SU-DHL-6 (cell line): Measurements from ENCODE around the gene DOCK10.

ENCODE experiments used
- H2AFZ ChIP-seq: fragments of 200-600 bp; sonication (generic); 2 replicates; pipeline ENCODE4 v1.6.1; 2014; ENCODE audit warnings: low read depth, mild to moderate bottlenecking, moderate library complexity, mixed read lengths, antibody characterized with exemption, low read length; ENCODE audit not compliant: severe bottlenecking
- H3F3A ChIP-seq: fragments of 200-600 bp; shearing (Covaris generic); 2 replicates; pipeline ENCODE4 v1.6.0; 2016; ENCODE audit warnings: antibody characterized with exemption, mild to moderate bottlenecking; ENCODE audit not compliant: insufficient read depth
- H3K27ac ChIP-seq: fragments of 200-600 bp; sonication (generic); 2 replicates; pipeline ENCODE4 v1.5.1; 2016; ENCODE audit warnings: low read depth, mild to moderate bottlenecking, low read length, moderate library complexity, mixed read lengths
- H3K27me3 ChIP-seq: fragments of 200-600 bp; sonication (generic), shearing (Covaris generic); 2 replicates; pipeline ENCODE4 v1.6.0; 2014; ENCODE audit warnings: mild to moderate bottlenecking, low read length
- H3K36me3 ChIP-seq: fragments of 200-600 bp; sonication (generic); 2 replicates; pipeline ENCODE4 v1.6.1; 2014; ENCODE audit warnings: mild to moderate bottlenecking, low read length, mixed read lengths
- H3K4me2 ChIP-seq: fragments of 300-600, 200-600 bp; shearing (Covaris generic), sonication (generic); 2 replicates; pipeline ENCODE4 v1.6.0; 2014; ENCODE audit warnings: low read length, low read depth, mild to moderate bottlenecking; ENCODE audit not compliant: poor library complexity, severe bottlenecking
- H3K4me3 ChIP-seq: fragments of 200-600 bp; sonication (generic); 2 replicates; pipeline ENCODE4 v1.5.1; 2014; ENCODE audit warnings: antibody characterized with exemption, low read length, mild to moderate bottlenecking, mixed read lengths; ENCODE audit not compliant: insufficient read depth, poor library complexity, severe bottlenecking
- H3K79me2 ChIP-seq: fragments of 200-600 bp; sonication (generic); 2 replicates; pipeline ENCODE4 v1.6.1; 2014; ENCODE audit warnings: mild to moderate bottlenecking, low read length, moderate library complexity; ENCODE audit not compliant: insufficient read depth
- H3K9ac ChIP-seq: fragments of 200-600 bp; sonication (generic); 2 replicates; pipeline ENCODE4 v1.7.0; 2014; ENCODE audit warnings: mild to moderate bottlenecking, low read length
- H3K9me2 ChIP-seq: fragments of 200-600 bp; sonication (generic); replicated peaks from 2 replicates; pipeline ENCODE4 v1.6.1; 2014; ENCODE audit warnings: low read length; ENCODE audit not compliant: insufficient read depth
- H3K9me3 ChIP-seq: fragments of 200-600 bp; sonication (generic); 2 replicates; pipeline ENCODE4 v1.6.1; 2014; ENCODE audit warnings: low read length, mixed read lengths; ENCODE audit not compliant: insufficient read depth
- H4K20me1 ChIP-seq: fragments of 200-600 bp; sonication (generic); 2 replicates; pipeline ENCODE4 v1.6.1; 2014; ENCODE audit warnings: low read depth, mild to moderate bottlenecking, antibody characterized with exemption, low read length, moderate library complexity, mixed read lengths
- EZH2phosphoT487 ChIP-seq: fragments of 200-600 bp; sonication (generic), shearing (Covaris generic); conservative IDR thresholded peaks from 2 replicates; pipeline ENCODE4 v1.6.1; 2018; ENCODE audit warnings: mild to moderate bottlenecking, antibody characterized with exemption, low read length, moderate library complexity, mixed read lengths
- TF ChIP-seq, protein P1 (sequence below): fragments of 200-600 bp; sonication (generic); IDR thresholded peaks from one replicate; pipeline ENCODE4 v1.5.1; 2017; ENCODE audit warnings: antibody characterized with exemption, mild to moderate bottlenecking, low read length, moderate library complexity; ENCODE audit not compliant: insufficient read depth, poor library complexity, severe bottlenecking

DOCK10 gene

DNA sequence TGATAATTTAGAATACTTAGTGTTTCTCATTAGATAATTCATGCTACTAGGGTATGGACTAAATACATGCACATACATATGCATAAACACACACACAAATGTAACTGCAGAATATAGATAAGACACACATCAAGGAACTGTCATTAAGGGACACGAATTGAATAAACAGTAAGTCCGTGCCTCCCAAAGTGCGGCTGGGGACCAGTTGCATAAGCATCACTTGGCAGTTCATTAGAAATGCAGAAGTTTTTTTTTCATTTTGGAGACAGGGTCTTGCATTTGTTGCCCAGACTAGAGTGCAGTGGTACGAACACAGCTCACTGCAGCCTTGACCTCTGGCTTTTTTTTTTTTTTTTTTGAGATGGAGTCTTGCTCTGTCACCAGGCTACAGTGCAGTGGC lies 196.1 kb downstream of the DOCK10 start:
- H3K27me3 ChIP-seq = no peaks in the 10 kb centered on the region
- H2AFZ ChIP-seq = no peak overlapping the region
- H4K20me1 ChIP-seq = no peaks in the 10 kb centered on the region
- no peak for TF ChIP-seq EZH2phosphoT487
- no peaks in the 10 kb centered on the region for H3K9me2 ChIP-seq
- H3K79me2 ChIP-seq = no peaks in the 10 kb centered on the region
- H3K36me3 ChIP-seq = no peaks in the 10 kb centered on the region
- no peak overlapping the region for H3K4me2 ChIP-seq
- H3F3A ChIP-seq = no peaks in the 10 kb centered on the region
- no peaks in the 10 kb centered on the region for H3K9me3 ChIP-seq
- H3K9ac ChIP-seq = no peak overlapping the region
- H3K27ac ChIP-seq = no peak overlapping the region
- no peak overlapping the region for H3K4me3 ChIP-seq

DNA sequence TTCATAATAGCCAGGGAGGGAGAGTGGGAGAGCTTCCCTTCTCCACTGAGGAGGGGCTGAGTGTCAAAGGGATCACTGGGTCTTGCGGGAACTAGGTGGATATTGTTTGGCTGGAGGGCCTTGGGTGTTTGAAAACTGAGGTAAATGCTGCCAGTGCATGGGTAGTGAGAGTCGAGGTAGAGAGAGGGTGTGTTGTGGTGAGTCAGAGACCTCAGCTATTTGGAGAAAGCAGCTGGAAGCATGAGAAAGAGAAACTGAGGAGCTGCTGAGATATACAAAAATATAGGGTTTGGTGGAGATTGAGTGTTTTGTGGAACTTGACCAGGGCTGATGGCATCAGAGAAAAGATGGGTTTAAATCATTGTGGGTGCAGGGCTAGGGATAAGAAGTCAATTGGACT lies 199.1 kb downstream of the DOCK10 start:
- no peaks in the 10 kb centered on the region for H3K79me2 ChIP-seq
- TF ChIP-seq, protein P1, sequence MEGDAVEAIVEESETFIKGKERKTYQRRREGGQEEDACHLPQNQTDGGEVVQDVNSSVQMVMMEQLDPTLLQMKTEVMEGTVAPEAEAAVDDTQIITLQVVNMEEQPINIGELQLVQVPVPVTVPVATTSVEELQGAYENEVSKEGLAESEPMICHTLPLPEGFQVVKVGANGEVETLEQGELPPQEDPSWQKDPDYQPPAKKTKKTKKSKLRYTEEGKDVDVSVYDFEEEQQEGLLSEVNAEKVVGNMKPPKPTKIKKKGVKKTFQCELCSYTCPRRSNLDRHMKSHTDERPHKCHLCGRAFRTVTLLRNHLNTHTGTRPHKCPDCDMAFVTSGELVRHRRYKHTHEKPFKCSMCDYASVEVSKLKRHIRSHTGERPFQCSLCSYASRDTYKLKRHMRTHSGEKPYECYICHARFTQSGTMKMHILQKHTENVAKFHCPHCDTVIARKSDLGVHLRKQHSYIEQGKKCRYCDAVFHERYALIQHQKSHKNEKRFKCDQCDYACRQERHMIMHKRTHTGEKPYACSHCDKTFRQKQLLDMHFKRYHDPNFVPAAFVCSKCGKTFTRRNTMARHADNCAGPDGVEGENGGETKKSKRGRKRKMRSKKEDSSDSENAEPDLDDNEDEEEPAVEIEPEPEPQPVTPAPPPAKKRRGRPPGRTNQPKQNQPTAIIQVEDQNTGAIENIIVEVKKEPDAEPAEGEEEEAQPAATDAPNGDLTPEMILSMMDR = no peak
- TF ChIP-seq EZH2phosphoT487 = no peak
- H3K4me3 ChIP-seq = no peak overlapping the region
- no peaks in the 10 kb centered on the region for H3K9me2 ChIP-seq
- no peak overlapping the region for H3K4me2 ChIP-seq
- no peaks in the 10 kb centered on the region for H3K27me3 ChIP-seq
- no peaks in the 10 kb centered on the region for H4K20me1 ChIP-seq
- no peak overlapping the region for H2AFZ ChIP-seq
- H3F3A ChIP-seq = no peaks in the 10 kb centered on the region
- no peak overlapping the region for H3K9ac ChIP-seq
- no peak overlapping the region for H3K27ac ChIP-seq
- 0 out of 2 replicates have a peak, but pooled peaks cover 2% of the 10 kb centered on the region for H3K36me3 ChIP-seq
- H3K9me3 ChIP-seq = no peaks in the 10 kb centered on the region

DNA sequence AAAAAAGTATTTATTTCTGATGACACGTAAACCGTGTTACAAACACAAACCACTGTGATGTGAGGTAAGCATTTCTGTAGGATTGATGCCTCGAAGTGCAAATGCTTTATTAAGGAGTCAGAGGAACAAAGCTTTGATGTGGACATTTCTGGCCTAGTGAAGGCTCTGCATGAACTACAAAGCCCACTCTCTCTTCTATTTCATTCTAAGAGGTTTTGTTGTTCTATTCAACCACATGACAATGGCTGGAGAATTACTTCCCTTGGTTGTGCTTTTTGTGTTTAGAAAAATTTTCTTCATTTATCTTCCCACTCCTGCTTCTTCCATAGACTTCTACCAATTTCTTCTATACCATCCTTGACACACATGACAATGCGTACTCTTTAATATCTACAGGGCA lies 200.4 kb downstream of the DOCK10 start:
- TF ChIP-seq, protein P1 = no peak
- no peak for TF ChIP-seq EZH2phosphoT487
- H2AFZ ChIP-seq = no peak overlapping the region
- no peak overlapping the region for H3K27ac ChIP-seq
- H3F3A ChIP-seq = no peaks in the 10 kb centered on the region
- 0 out of 2 replicates have a peak, but pooled peaks cover 2% of the 10 kb centered on the region for H3K36me3 ChIP-seq
- no peaks in the 10 kb centered on the region for H3K9me2 ChIP-seq
- H3K9ac ChIP-seq = no peak overlapping the region
- H4K20me1 ChIP-seq = no peaks in the 10 kb centered on the region
- H3K4me3 ChIP-seq = no peak overlapping the region
- no peaks in the 10 kb centered on the region for H3K27me3 ChIP-seq
- no peaks in the 10 kb centered on the region for H3K79me2 ChIP-seq
- H3K9me3 ChIP-seq = no peaks in the 10 kb centered on the region
- no peak overlapping the region for H3K4me2 ChIP-seq

GRCh38 chr2:224838335-224838734 lies 203.9 kb downstream of the DOCK10 start:
- Histone ChIP-seq H3K9me3 (no peaks in the 10 kb centered on the region), H3K4me3 (no peak overlapping the region), H3K4me2 (no peak overlapping the region), H3K36me3 (0 out of 2 replicates have a peak, but pooled peaks cover 2% of the 10 kb centered on the region), H3K27me3 (no peaks in the 10 kb centered on the region), H3K9me2 (no peaks in the 10 kb centered on the region), H2AFZ (no peak overlapping the region), H3K9ac (no peak overlapping the region), H4K20me1 (no peaks in the 10 kb centered on the region), H3K27ac (no peak overlapping the region), H3F3A (no peaks in the 10 kb centered on the region), H3K79me2 (no peaks in the 10 kb centered on the region)
- no peak for TF ChIP-seq EZH2phosphoT487
- TF ChIP-seq, protein P1 = no peak
